ENCODE measurements around the gene FERMT3. TPM values are rescaled to one million over a fixed set of nuclear protein-coding genes. Genes with fewer than 3 reads are reported as not detected.

FERMT3 gene
- polyA plus RNA-seq, 1 of the 3 experiments (the other 2 are of a cell fraction) = 1.4 TPM

Other genes with a start within 250 kb of the FERMT3 start
- gene COX8A, start 232.1 kb upstream of the FERMT3 start, polyA plus RNA-seq (2012; rRNA removed) = 597 and 824 TPM in 2 replicates
- 183 and 195 TPM in 2 replicates for gene OTUB1, start 220.3 kb upstream of the FERMT3 start, polyA plus RNA-seq (2012; rRNA removed)
- gene FLRT1, start 170.8 kb upstream of the FERMT3 start, polyA plus RNA-seq (2012; rRNA removed) = 0.03 TPM in 2 replicates
- gene MACROD1, start 40.6 kb upstream of the FERMT3 start, polyA plus RNA-seq (2012; rRNA removed) = 48.3 and 49.1 TPM in 2 replicates
- gene STIP1, start 20.6 kb upstream of the FERMT3 start, polyA plus RNA-seq (2012; rRNA removed) = 163 TPM in 2 replicates
- gene TRPT1, start 19.5 kb downstream of the FERMT3 start, polyA plus RNA-seq (2012; rRNA removed) = 61.5 and 62.4 TPM in 2 replicates
- gene NUDT22, start 19.6 kb downstream of the FERMT3 start, polyA plus RNA-seq (2012; rRNA removed) = 72.7 and 74.0 TPM in 2 replicates
- 46.9 and 52.1 TPM in 2 replicates for gene DNAJC4, start 23.8 kb downstream of the FERMT3 start, polyA plus RNA-seq (2012; rRNA removed)
- gene VEGFB, start 27.9 kb downstream of the FERMT3 start, polyA plus RNA-seq (2012; rRNA removed) = 16.3 and 29.9 TPM in 2 replicates
- 84.8 and 127 TPM in 2 replicates for gene FKBP2, start 34.4 kb downstream of the FERMT3 start, polyA plus RNA-seq (2012; rRNA removed)
- 373 and 523 TPM in 2 replicates for gene PPP1R14B, start 40.2 kb downstream of the FERMT3 start, polyA plus RNA-seq (2012; rRNA removed)
- 26.8 and 30.4 TPM in 2 replicates for gene PLCB3, start 44.8 kb downstream of the FERMT3 start, polyA plus RNA-seq (2012; rRNA removed)
- 75.6 and 80.9 TPM in 2 replicates for gene BAD, start 77.9 kb downstream of the FERMT3 start, polyA plus RNA-seq (2012; rRNA removed)
- 29.9 and 32.9 TPM in 2 replicates for gene GPR137, start 79.1 kb downstream of the FERMT3 start, polyA plus RNA-seq (2012; rRNA removed)
- gene KCNK4, start 84.6 kb downstream of the FERMT3 start, polyA plus RNA-seq (2012; rRNA removed) = 0.13 and 0.16 TPM in 2 replicates
- gene CATSPERZ, start 93.6 kb downstream of the FERMT3 start, polyA plus RNA-seq (2012; rRNA removed) = 0.54 and 0.67 TPM in 2 replicates
- gene ESRRA, start 98.8 kb downstream of the FERMT3 start, polyA plus RNA-seq (2012; rRNA removed) = 27.8 and 31.7 TPM in 2 replicates
- 649 and 699 TPM in 2 replicates for gene TRMT112, start 110.8 kb downstream of the FERMT3 start, polyA plus RNA-seq (2012; rRNA removed)
- 875 and 1,000 TPM in 2 replicates for gene PRDX5, start 111.4 kb downstream of the FERMT3 start, polyA plus RNA-seq (2012; rRNA removed)
- 2.4 and 3.4 TPM in 2 replicates for gene CCDC88B, start 133.5 kb downstream of the FERMT3 start, polyA plus RNA-seq (2012; rRNA removed)
- 43.4 and 44.7 TPM in 2 replicates for gene RPS6KA4, start 152.4 kb downstream of the FERMT3 start, polyA plus RNA-seq (2012; rRNA removed)

Measured in SK-N-SH (cell line).